SK-N-SH (cell line): ENCODE results near the gene CDH23. TPM values are rescaled to one million over a fixed set of nuclear protein-coding genes. Genes with fewer than 3 reads are reported as not detected.

Source experiments
- CTCF ChIA-PET: fragments of 300-600, 350-600 bp; formaldehyde crosslinking; extraction: SDS; loops from one replicate; lab custom pipeline; 2021; lab: Yijun Ruan, JAX
- POLR2A ChIA-PET: fragments of 350-600 bp; sonication (Branson Sonifier 250); formaldehyde crosslinking; extraction: SDS; loops from one replicate; lab custom pipeline; 2020; ENCODE audit warnings: antibody characterized with exemption, inconsistent platforms; lab: Yijun Ruan, JAX
- DNase-seq: peaks from one replicate; pipeline ENCODE4 v3.0.0; 2012
- H2AFZ ChIP-seq: fragments of 200-600 bp; sonication (generic); 2 replicates; pipeline ENCODE4 v1.8.1; 2016; ENCODE audit warnings: antibody characterized with exemption, mild to moderate bottlenecking, low read depth
- H3F3A ChIP-seq: fragments of 200-600 bp; sonication (generic); replicated peaks from 2 replicates; pipeline ENCODE3; 2016; ENCODE audit warnings: antibody characterized with exemption, mild to moderate bottlenecking; ENCODE audit not compliant: insufficient read depth
- H3K27ac ChIP-seq, 2 experiments: fragments of 200-500 bp in 1 of 2; fragments of 200-600 bp in 1 of 2; sonication (Bioruptor generic) in 1 of 2; sonication (generic), shearing (Covaris generic) in 1 of 2; 2 replicates each; pipeline versions ENCODE4 v1.5.1 to v1.6.1; 2014 to 2016; ENCODE audit warnings: low read depth in 2 of 2, inconsistent platforms in 1 of 2, low read length in 1 of 2, mild to moderate bottlenecking in 1 of 2, mixed read lengths in 1 of 2
- H3K27me3 ChIP-seq: fragments of 200-600 bp; sonication (generic), shearing (Covaris generic); 2 replicates; pipeline ENCODE4 v1.6.1; 2016; ENCODE audit warnings: mixed run types; ENCODE audit not compliant: insufficient read depth
- H3K36me3 ChIP-seq, 2 experiments: fragments of 200-500 bp in 1 of 2; fragments of 200-600 bp in 1 of 2; sonication (Bioruptor generic) in 1 of 2; sonication (generic) in 1 of 2; replicated peaks in 1 of 2; 2 replicates each; pipeline versions ENCODE3 to v1.5.1; 2014 to 2016; ENCODE audit warnings: low read length in 1 of 2, mild to moderate bottlenecking in 1 of 2; ENCODE audit not compliant: insufficient read depth in 2 of 2, control insufficient read depth in 1 of 2
- H3K4me1 ChIP-seq, 2 experiments: fragments of 200-500 bp in 1 of 2; fragments of 200-600 bp in 1 of 2; sonication (Bioruptor generic) in 1 of 2; sonication (generic), shearing (Covaris generic) in 1 of 2; 2 replicates each; pipeline versions ENCODE4 v1.5.1 to v1.6.1; 2014 to 2016; ENCODE audit warnings: low read depth in 1 of 2, low read length in 1 of 2, mixed run types in 1 of 2; ENCODE audit not compliant: insufficient read depth in 2 of 2, control insufficient read depth in 1 of 2
- H3K4me2 ChIP-seq: fragments of 200-600 bp; sonication (generic), shearing (Covaris generic); 2 replicates; pipeline ENCODE4 v1.6.1; 2017; ENCODE audit warnings: mixed run types
- H3K4me3 ChIP-seq, 2 experiments: fragments of 200-500 bp in 1 of 2; fragments of 200-600 bp in 1 of 2; sonication (Bioruptor generic) in 1 of 2; sonication (generic), shearing (Covaris generic) in 1 of 2; 2 replicates each; pipeline versions ENCODE4 v1.5.1 to v1.8.1; 2014 to 2016; ENCODE audit warnings: low read depth in 2 of 2, inconsistent platforms in 1 of 2, low read length in 1 of 2, mild to moderate bottlenecking in 1 of 2, mixed read lengths in 1 of 2, moderate library complexity in 1 of 2
- H3K79me2 ChIP-seq: fragments of 200-600 bp; sonication (generic); 2 replicates; pipeline ENCODE4 v1.8.1; 2017; ENCODE audit warnings: mild to moderate bottlenecking; ENCODE audit not compliant: insufficient read depth
- H3K9ac ChIP-seq: fragments of 200-600 bp; sonication (generic); 2 replicates; pipeline ENCODE4 v1.6.1; 2017; ENCODE audit warnings: mixed run types
- H3K9me2 ChIP-seq: fragments of 200-600 bp; sonication (generic); 2 replicates; pipeline ENCODE4 v1.6.1; 2017; ENCODE audit warnings: mixed run types
- H3K9me3 ChIP-seq: fragments of 200-600 bp; sonication (generic); 2 replicates; pipeline ENCODE4 v1.6.1; 2017; ENCODE audit warnings: mixed run types, mild to moderate bottlenecking, moderate library complexity
- H4K20me1 ChIP-seq: fragments of 200-600 bp; sonication (generic); 2 replicates; pipeline ENCODE4 v1.6.1; 2017; ENCODE audit warnings: mild to moderate bottlenecking, mixed run types; ENCODE audit not compliant: insufficient read depth
- CHD2 ChIP-seq: fragments of 150-350 bp; IDR thresholded peaks from 2 replicates; pipeline ENCODE4 v1.6.1; 2018; ENCODE audit warnings: low read length; ENCODE audit not compliant: partially characterized antibody
- FOXJ3 ChIP-seq: sonication (generic); formaldehyde crosslinking; IDR thresholded peaks from 2 replicates; pipeline ENCODE4 v1.5.1; 2020; ENCODE audit warnings: mild to moderate bottlenecking, missing genetic modification reagents
- POLR2AphosphoS5 ChIP-seq: IDR thresholded peaks from 2 replicates; pipeline ENCODE4 v1.6.1; 2012; ENCODE audit warnings: low read depth, low read length
- RAD21 ChIP-seq: IDR thresholded peaks from 2 replicates; pipeline ENCODE4 v1.6.1; 2012; ENCODE audit warnings: mild to moderate bottlenecking, low read length
- RCOR1 ChIP-seq: fragments of 150-350 bp; IDR thresholded peaks from 2 replicates; pipeline ENCODE4 v1.6.1; 2017; ENCODE audit warnings: antibody characterized with exemption, low read length
- SMC3 ChIP-seq: IDR thresholded peaks from 2 replicates; pipeline ENCODE4 v1.6.1; 2012; ENCODE audit warnings: low read depth, low read length, improper control_type of control experiment
- TCF12 ChIP-seq: IDR thresholded peaks from 2 replicates; pipeline ENCODE4 v1.4.0; 2012
- WGBS: methylation state at CpG from one replicate; pipeline ENCODE4 v1.1.6; 2017; ENCODE audit warnings: low lambda C conversion rate; 5-methylcytosine and 5-hydroxymethylcytosine counted together
- polyA plus RNA-seq, 3 experiments: library from polyadenylated mRNA; depleted of rRNA; stranded (reverse); fragments of >200 nt; gene quantifications; 2 replicates each; pipeline ENCODE4 v1.2.3, GENCODE V29; 2012
- TF ChIP-seq, protein P1 (sequence below): IDR thresholded peaks from 2 replicates; pipeline ENCODE4 v1.4.0; 2012; ENCODE audit warnings: low read depth, borderline replicate concordance
- TF ChIP-seq, protein P2 (sequence below): fragments of 200-600 bp; sonication (generic); IDR thresholded peaks from 2 replicates; pipeline ENCODE4 v1.6.1; 2017; ENCODE audit warnings: antibody characterized with exemption, mild to moderate bottlenecking, moderate library complexity

CDH23 gene
- polyA plus RNA-seq, 1 of the 3 experiments (the other 2 are of a cell fraction) = 0.03 TPM

DNA sequence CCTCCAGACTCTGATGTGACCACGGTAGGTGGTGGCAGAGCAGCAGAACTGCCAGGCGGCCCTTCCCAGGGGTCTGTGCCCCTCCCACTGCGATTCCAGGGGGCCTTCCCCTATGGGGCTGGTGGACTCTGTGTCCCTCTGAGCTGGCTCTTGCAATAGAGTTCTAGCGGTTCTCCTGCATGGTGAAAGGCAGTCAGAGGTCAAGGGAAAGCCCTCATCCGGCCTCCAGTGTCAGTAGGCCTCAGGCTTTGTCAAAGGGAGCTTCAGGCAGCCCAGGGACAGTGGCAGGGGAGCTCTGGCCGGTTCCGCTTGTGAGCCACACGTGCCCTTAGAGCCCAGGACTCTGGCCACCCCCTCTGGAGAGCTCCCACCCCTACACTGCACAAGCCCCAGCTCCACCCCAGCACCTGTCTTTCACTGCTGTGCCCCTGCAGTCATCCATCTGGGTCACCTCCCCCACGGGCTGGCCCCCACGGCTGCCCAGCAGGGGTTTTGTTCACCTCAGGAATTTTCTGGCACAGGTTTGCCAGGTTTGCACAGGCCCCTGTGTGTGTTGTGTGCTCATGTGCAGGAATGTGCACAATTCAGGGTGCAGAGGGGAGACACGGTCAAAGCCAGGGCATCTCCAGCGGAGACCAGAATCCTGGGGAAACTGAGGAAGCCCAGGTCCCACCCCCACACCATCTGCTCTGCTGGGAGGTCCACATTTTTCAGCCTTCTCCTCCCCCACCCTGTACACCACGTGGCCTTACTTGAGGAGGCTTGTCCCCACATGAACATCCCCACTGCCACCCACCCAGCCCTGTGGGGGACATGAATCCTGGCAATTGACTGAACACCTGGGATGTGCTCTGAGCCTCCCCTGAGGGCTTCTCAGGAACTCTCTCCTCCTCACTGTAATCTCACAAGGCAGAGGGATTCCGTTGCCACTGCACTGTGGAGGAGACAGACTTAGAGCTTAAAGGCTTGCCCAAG lies 299.1 kb downstream of the CDH23 start (continued):
- TF ChIP-seq, protein P1, sequence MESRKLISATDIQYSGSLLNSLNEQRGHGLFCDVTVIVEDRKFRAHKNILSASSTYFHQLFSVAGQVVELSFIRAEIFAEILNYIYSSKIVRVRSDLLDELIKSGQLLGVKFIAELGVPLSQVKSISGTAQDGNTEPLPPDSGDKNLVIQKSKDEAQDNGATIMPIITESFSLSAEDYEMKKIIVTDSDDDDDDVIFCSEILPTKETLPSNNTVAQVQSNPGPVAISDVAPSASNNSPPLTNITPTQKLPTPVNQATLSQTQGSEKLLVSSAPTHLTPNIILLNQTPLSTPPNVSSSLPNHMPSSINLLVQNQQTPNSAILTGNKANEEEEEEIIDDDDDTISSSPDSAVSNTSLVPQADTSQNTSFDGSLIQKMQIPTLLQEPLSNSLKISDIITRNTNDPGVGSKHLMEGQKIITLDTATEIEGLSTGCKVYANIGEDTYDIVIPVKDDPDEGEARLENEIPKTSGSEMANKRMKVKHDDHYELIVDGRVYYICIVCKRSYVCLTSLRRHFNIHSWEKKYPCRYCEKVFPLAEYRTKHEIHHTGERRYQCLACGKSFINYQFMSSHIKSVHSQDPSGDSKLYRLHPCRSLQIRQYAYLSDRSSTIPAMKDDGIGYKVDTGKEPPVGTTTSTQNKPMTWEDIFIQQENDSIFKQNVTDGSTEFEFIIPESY = no peak
- TF ChIP-seq POLR2AphosphoS5 (no peak), RCOR1 (no peak)
- TF ChIP-seq, all 33 proteins: peak for 0

DNA sequence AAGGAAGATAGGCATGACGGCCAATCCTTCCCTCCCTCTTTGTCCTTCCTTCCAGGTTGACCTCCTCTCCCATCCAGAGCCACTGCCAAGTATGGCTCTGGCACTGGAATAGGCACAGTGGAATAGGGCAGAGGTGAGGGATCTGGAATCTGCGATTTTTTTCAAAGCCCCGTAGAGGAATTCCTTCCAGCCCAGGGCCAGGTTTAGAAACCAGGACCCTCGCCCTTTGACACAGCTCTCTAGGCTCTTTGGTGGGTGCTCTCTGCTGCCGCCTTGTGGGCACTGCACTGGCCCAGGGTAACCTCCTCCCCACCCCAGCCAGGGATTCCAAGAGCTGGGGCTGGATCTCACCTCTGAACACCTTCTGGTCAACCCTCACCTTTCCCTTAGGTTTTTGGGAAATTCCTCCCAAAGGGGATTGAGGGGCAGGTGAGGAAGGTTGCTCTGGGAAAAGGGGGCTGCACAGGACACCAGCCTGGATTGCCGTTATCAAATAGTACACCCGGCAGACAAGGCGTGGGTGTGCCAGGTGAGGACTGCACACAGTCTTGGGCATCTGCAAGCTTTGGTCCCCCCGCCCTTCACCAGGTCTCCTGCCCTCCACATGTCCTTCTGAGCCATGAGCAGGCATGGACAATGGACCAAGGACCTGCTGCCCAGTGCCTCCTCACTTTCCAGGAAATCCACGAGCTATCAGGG lies 300.1 kb downstream of the CDH23 start:
- no peaks in the 10 kb centered on the region for H3K9me2 ChIP-seq
- H3K4me1 ChIP-seq = peaks cover 0 to 7% of the 10 kb centered on the region in 2 experiments; a peak in 1 of 4 replicates
- POLR2A ChIA-PET = interaction anchor here (1.5 kb wide), 1 partner anchor 377 kb away, joined by 3 read pairs; the partner anchor contains the start of gene SLC29A3

More for the DNA sequence above, 300.1 kb downstream of the CDH23 start:
- H3F3A ChIP-seq = no peaks in the 10 kb centered on the region
- H3K36me3 ChIP-seq = no peaks in the 10 kb centered on the region
- H3K4me3 ChIP-seq = no peak overlapping the region; a peak in 1 of 4 replicates
- DNase-seq = peak; percentile 88
- TF ChIP-seq RAD21 (peak; percentile 64), TCF12 (no peak), FOXJ3 (no peak), CHD2 (peak; percentile 18), SMC3 (peak; percentile 79)
- TF ChIP-seq, protein P2, sequence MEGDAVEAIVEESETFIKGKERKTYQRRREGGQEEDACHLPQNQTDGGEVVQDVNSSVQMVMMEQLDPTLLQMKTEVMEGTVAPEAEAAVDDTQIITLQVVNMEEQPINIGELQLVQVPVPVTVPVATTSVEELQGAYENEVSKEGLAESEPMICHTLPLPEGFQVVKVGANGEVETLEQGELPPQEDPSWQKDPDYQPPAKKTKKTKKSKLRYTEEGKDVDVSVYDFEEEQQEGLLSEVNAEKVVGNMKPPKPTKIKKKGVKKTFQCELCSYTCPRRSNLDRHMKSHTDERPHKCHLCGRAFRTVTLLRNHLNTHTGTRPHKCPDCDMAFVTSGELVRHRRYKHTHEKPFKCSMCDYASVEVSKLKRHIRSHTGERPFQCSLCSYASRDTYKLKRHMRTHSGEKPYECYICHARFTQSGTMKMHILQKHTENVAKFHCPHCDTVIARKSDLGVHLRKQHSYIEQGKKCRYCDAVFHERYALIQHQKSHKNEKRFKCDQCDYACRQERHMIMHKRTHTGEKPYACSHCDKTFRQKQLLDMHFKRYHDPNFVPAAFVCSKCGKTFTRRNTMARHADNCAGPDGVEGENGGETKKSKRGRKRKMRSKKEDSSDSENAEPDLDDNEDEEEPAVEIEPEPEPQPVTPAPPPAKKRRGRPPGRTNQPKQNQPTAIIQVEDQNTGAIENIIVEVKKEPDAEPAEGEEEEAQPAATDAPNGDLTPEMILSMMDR = peak; percentile 82
- H3K27ac ChIP-seq = no peak overlapping the region
- CTCF ChIA-PET = interaction anchor here (0.6 to 8.7 kb wide), 75 partner anchors 12 to 1340 kb away, joined by 3 to 195 read pairs (median 4); partner anchors contain the start of genes C10orf105, CDH23, SLC29A3 and VSIR
- H3K79me2 ChIP-seq = no peaks in the 10 kb centered on the region
- H4K20me1 ChIP-seq = no peaks in the 10 kb centered on the region
- peaks cover 28% of the 10 kb centered on the region; the same call in 1 of the 2 replicates for H3K27me3 ChIP-seq
- no peak overlapping the region for H3K9ac ChIP-seq
- no peak overlapping the region for H3K4me2 ChIP-seq
- 19% methylated on average over 7 of the region's 10 CpGs for WGBS
- H2AFZ ChIP-seq = no peak overlapping the region
- H3K9me3 ChIP-seq = no peaks in the 10 kb centered on the region
